C4-2B (cell line): ENCODE results near the gene NCKIPSD.

Source experiments
- H3K27ac ChIP-seq: fragments of 450-650 bp; 2 replicates; pipeline ENCODE4 v1.5.1; 2017
- ZFX ChIP-seq: fragments of 450-650 bp; IDR thresholded peaks from 2 replicates; pipeline ENCODE4 v1.6.1; 2017
- TF ChIP-seq, protein P1 (sequence below): fragments of 450-650 bp; conservative IDR thresholded peaks from 2 replicates; pipeline ENCODE4 v1.5.1; 2017; ENCODE audit warnings: mild to moderate bottlenecking

Gene NCKIPSD

DNA sequence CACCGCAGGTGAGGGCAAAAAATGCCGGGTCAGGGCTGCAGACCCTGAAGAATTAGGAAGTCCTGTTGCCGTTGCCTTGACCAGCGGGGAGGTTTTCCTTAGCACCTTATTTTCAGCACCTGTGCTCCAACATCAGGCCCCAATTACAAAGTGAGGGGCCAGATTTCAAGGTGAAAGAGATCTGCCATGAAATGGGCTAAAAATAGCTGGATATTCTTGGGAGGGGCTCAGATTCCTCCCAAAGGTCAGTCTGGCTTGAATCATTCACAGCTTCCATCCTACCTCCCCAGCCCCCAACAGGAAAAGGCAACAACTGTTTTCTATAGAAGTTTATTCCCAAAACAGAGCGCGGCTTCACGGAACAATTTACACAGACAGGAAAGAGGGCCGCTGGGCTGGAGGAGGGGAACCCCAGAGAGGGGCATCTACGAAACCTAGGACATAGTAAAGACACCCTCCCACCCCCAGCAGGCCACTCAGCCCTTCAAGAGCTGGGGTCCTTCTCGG is 49.5 kb downstream of the NCKIPSD start:
- H3K27ac ChIP-seq: peak overlapping the region; percentile 95
- TF ChIP-seq, protein P1, sequence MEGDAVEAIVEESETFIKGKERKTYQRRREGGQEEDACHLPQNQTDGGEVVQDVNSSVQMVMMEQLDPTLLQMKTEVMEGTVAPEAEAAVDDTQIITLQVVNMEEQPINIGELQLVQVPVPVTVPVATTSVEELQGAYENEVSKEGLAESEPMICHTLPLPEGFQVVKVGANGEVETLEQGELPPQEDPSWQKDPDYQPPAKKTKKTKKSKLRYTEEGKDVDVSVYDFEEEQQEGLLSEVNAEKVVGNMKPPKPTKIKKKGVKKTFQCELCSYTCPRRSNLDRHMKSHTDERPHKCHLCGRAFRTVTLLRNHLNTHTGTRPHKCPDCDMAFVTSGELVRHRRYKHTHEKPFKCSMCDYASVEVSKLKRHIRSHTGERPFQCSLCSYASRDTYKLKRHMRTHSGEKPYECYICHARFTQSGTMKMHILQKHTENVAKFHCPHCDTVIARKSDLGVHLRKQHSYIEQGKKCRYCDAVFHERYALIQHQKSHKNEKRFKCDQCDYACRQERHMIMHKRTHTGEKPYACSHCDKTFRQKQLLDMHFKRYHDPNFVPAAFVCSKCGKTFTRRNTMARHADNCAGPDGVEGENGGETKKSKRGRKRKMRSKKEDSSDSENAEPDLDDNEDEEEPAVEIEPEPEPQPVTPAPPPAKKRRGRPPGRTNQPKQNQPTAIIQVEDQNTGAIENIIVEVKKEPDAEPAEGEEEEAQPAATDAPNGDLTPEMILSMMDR: no peak
- TF ChIP-seq ZFX: no peak

- peak within 1 kb of the TSS; percentile 95 for H3K27ac ChIP-seq
Observed at GRCh38 chr3:48635222-48636021, 50.3 kb downstream of the NCKIPSD start, which contains the start of gene SLC26A6. Gene SLC26A6 (minus strand): TSS chr3:48635461. CDS start chr3:48635393, 68 bp downstream.

GRCh38 chr3:48634661-48635221 is 51.0 kb downstream of the NCKIPSD start:
- TF ChIP-seq ZFX: no peak
- TF ChIP-seq, protein P1: no peak
- peak overlapping the region; percentile 95 for H3K27ac ChIP-seq

More at GRCh38 chr3:48635222-48636021, 50.3 kb downstream of the NCKIPSD start, which contains the start of gene SLC26A6:
- peak; percentile 53; the same call in 1 of the 2 replicates for TF ChIP-seq ZFX
- TF ChIP-seq, protein P1: peak; percentile 73

GRCh38 chr3:48633743-48634142 is 52.0 kb downstream of the NCKIPSD start:
- H3K27ac ChIP-seq: peak overlapping the region; percentile 95
- no peak for TF ChIP-seq ZFX
- TF ChIP-seq, protein P1: no peak

DNA sequence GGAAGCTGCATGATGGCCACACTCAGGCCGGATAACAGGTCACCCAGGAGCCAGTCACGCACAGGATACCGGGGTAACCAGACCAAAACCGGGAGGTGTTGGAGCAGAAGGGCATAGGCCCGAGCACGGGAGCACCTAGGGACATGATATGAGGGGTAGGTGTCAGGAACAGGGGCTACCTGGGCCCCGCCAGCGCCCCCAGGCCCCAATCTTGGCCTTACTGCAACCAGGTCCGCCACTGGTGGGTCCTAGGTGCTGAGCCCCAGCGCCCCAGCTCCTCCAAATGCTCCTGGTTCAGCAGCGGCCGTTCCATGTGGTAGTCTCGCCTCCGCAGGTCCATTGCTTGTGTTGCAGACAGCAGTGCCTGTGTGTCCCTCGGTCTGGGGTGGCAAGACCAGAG is 52.5 kb downstream of the NCKIPSD start:
- no peak overlapping the region for H3K27ac ChIP-seq
- TF ChIP-seq ZFX: no peak
- TF ChIP-seq, protein P1: no peak

GRCh38 chr3:48631516-48632448 is 53.9 kb downstream of the NCKIPSD start:
- TF ChIP-seq, protein P1: no peak
- no peak for TF ChIP-seq ZFX
- no peak overlapping the region for H3K27ac ChIP-seq
